Sigmoid colon (tissue), 4 donors: ENCODE results near the gene PTPRF.

ENCODE experiments used
- EP300 ChIP-seq, 4 donors: sonication (generic); formaldehyde crosslinking; IDR thresholded peaks; one replicate each; pipeline ENCODE4 v1.6.1; 2017; ENCODE audit warnings: antibody characterized with exemption in 4 of 4
- POLR2AphosphoS5 ChIP-seq, 4 donors: sonication (generic); formaldehyde crosslinking; IDR thresholded peaks; one replicate each; pipeline ENCODE4 v1.6.1; 2017; ENCODE audit warnings: antibody characterized with exemption in 4 of 4
- TF ChIP-seq, protein P1 (sequence below), 4 experiments: fragments of 450-650 bp in 3 of 4; fragments of 200-600 bp in 1 of 4; IDR thresholded peaks; one replicate each; pipeline ENCODE4 v1.5.1; 2016 to 2019; ENCODE audit warnings: antibody characterized with exemption in 4 of 4, mild to moderate bottlenecking in 3 of 4, moderate library complexity in 2 of 4

DNA sequence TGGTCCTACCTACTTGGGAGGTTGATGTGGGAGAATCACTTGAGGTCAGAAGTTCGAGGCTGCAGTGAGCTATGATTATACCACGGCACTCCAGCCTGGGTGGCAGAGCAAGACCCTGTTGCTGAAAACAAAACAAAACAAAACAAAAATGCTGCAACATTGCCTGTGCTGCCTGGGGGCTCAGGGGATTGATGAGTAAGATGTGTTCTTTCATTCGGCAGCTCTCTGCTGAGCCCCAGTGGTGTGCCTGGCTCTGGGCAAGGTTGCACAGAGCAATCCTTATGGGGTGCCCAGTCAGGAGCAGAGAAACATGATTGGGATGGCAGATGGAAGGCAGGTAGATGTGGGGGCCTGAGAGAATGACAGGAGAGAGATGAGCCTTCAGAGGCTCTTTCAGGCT lies 90.7 kb downstream of the PTPRF start:
- TF ChIP-seq, protein P1, sequence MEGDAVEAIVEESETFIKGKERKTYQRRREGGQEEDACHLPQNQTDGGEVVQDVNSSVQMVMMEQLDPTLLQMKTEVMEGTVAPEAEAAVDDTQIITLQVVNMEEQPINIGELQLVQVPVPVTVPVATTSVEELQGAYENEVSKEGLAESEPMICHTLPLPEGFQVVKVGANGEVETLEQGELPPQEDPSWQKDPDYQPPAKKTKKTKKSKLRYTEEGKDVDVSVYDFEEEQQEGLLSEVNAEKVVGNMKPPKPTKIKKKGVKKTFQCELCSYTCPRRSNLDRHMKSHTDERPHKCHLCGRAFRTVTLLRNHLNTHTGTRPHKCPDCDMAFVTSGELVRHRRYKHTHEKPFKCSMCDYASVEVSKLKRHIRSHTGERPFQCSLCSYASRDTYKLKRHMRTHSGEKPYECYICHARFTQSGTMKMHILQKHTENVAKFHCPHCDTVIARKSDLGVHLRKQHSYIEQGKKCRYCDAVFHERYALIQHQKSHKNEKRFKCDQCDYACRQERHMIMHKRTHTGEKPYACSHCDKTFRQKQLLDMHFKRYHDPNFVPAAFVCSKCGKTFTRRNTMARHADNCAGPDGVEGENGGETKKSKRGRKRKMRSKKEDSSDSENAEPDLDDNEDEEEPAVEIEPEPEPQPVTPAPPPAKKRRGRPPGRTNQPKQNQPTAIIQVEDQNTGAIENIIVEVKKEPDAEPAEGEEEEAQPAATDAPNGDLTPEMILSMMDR (IDR thresholded peaks at IDR 0.05) = no peak
- no peak for TF ChIP-seq POLR2AphosphoS5 (IDR thresholded peaks at IDR 0.05)
- no peak for TF ChIP-seq EP300 (IDR thresholded peaks at IDR 0.05)
